ENCODE measurements around the gene KRT74. TPM values are rescaled to one million over a fixed set of nuclear protein-coding genes. Genes with fewer than 3 reads are reported as not detected.

Gene KRT74
- total RNA-seq, 1 experiment from 2014 or later, result not detected

GRCh38 chr12:52519387-52519703 is 54.3 kb downstream of the KRT74 start:
- no peaks in the 10 kb centered on the region for H3K36me3 ChIP-seq (ENCODE audit: control insufficient read depth, insufficient read depth, low read length)
- H3K4me1 Mint-ChIP-seq (ENCODE audit: low read depth, unreplicated experiment), result no peaks in the 10 kb centered on the region
- no peaks in the 10 kb centered on the region for H3K27me3 Mint-ChIP-seq (ENCODE audit: insufficient read depth, unreplicated experiment)
- BruUV-seq (replicated peaks), result no TSS peak
- ChIA-PET CTCF (no interaction called here), POLR2A (interaction anchor here (0.6 kb wide), 1 partner anchor 19 kb away, joined by 3 read pairs; no protein-coding TSS in a partner anchor)
- H3K27me3 ChIP-seq (replicated peaks; ENCODE audit: control insufficient read depth, insufficient read depth, low read length), result no peaks in the 10 kb centered on the region
- TF ChIP-seq CTCF (IDR thresholded peaks at IDR 0.05; ENCODE audit: insufficient read depth in 1 of 2, low read depth in 1 of 2, low read length in 1 of 2, severe bottlenecking in 1 of 2, unreplicated experiment in 1 of 2), result no peak
- no peaks in the 10 kb centered on the region for H3K9me3 ChIP-seq
- no peak overlapping the region for H3K27ac Mint-ChIP-seq (ENCODE audit: unreplicated experiment)
- DNase-seq, result no peak
- no peak overlapping the region for H3K4me3 Mint-ChIP-seq (ENCODE audit: unreplicated experiment)
- no peak overlapping the region for H3K4me3 ChIP-seq (ENCODE audit: low read depth, low read length)
- no peaks in the 10 kb centered on the region for H3K36me3 Mint-ChIP-seq (ENCODE audit: insufficient read depth, unreplicated experiment)
- intact Hi-C loops (cut with micrococcal nuclease; ENCODE audit: unreplicated experiment), result no loop called here
- H3K4me1 ChIP-seq, result peaks cover 19% of the 10 kb centered on the region
- no peaks in the 10 kb centered on the region for H3K9me3 Mint-ChIP-seq (ENCODE audit: unreplicated experiment)

GRCh38 chr12:52518574-52519386 is 54.9 kb downstream of the KRT74 start:
- no peaks in the 10 kb centered on the region for H3K4me1 Mint-ChIP-seq (ENCODE audit: low read depth, unreplicated experiment)
- no TSS peak for BruUV-seq (replicated peaks)
- H3K27ac Mint-ChIP-seq (ENCODE audit: unreplicated experiment), result no peak overlapping the region
- H3K9me3 ChIP-seq, result no peaks in the 10 kb centered on the region
- CTCF ChIA-PET, result no interaction called here
- no peaks in the 10 kb centered on the region for H3K27me3 Mint-ChIP-seq (ENCODE audit: insufficient read depth, unreplicated experiment)
- intact Hi-C loops (cut with micrococcal nuclease; ENCODE audit: unreplicated experiment), result no loop called here
- no peaks in the 10 kb centered on the region for H3K36me3 Mint-ChIP-seq (ENCODE audit: insufficient read depth, unreplicated experiment)
- no peaks in the 10 kb centered on the region for H3K36me3 ChIP-seq (ENCODE audit: control insufficient read depth, insufficient read depth, low read length)
- no peaks in the 10 kb centered on the region for H3K9me3 Mint-ChIP-seq (ENCODE audit: unreplicated experiment)
- TF ChIP-seq CTCF (IDR thresholded peaks at IDR 0.05; ENCODE audit: insufficient read depth in 1 of 2, low read depth in 1 of 2, low read length in 1 of 2, severe bottlenecking in 1 of 2, unreplicated experiment in 1 of 2), result no peak
- POLR2A ChIA-PET, result interaction anchor here (0.6 kb wide), 1 partner anchor 18 kb away, joined by 3 read pairs; no protein-coding TSS in a partner anchor
- H3K27me3 ChIP-seq (replicated peaks; ENCODE audit: control insufficient read depth, insufficient read depth, low read length), result no peaks in the 10 kb centered on the region
- H3K4me3 Mint-ChIP-seq (ENCODE audit: unreplicated experiment), result no peak overlapping the region
- peaks cover 19% of the 10 kb centered on the region for H3K4me1 ChIP-seq
- no peak for DNase-seq
- H3K4me3 ChIP-seq (ENCODE audit: low read depth, low read length), result no peak overlapping the region

GRCh38 chr12:52517888-52518287 is 55.8 kb downstream of the KRT74 start:
- ChIA-PET CTCF (no interaction called here), POLR2A (no interaction called here)
- no peaks in the 10 kb centered on the region for H3K9me3 ChIP-seq
- H3K4me1 ChIP-seq, result peaks cover 16% of the 10 kb centered on the region
- Mint-ChIP-seq H3K4me1 (ENCODE audit: low read depth, unreplicated experiment) (no peaks in the 10 kb centered on the region), H3K27ac (ENCODE audit: unreplicated experiment) (no peak overlapping the region), H3K4me3 (ENCODE audit: unreplicated experiment) (no peak overlapping the region), H3K36me3 (ENCODE audit: insufficient read depth, unreplicated experiment) (no peaks in the 10 kb centered on the region), H3K27me3 (ENCODE audit: insufficient read depth, unreplicated experiment) (no peaks in the 10 kb centered on the region), H3K9me3 (ENCODE audit: unreplicated experiment) (no peaks in the 10 kb centered on the region)
- H3K4me3 ChIP-seq (ENCODE audit: low read depth, low read length), result no peak overlapping the region
- no TSS peak for BruUV-seq (replicated peaks)
- DNase-seq, result no peak
- intact Hi-C loops (cut with micrococcal nuclease; ENCODE audit: unreplicated experiment), result no loop called here
- H3K36me3 ChIP-seq (ENCODE audit: control insufficient read depth, insufficient read depth, low read length), result no peaks in the 10 kb centered on the region
- no peak for TF ChIP-seq CTCF (IDR thresholded peaks at IDR 0.05; ENCODE audit: insufficient read depth in 1 of 2, low read depth in 1 of 2, low read length in 1 of 2, severe bottlenecking in 1 of 2, unreplicated experiment in 1 of 2)
- H3K27me3 ChIP-seq (replicated peaks; ENCODE audit: control insufficient read depth, insufficient read depth, low read length), result no peaks in the 10 kb centered on the region

Measured in Caco-2 (cell line).